MCF 10A (cell line): ENCODE measurements around the gene COBL. TPM values are rescaled to one million over a fixed set of nuclear protein-coding genes. Genes with fewer than 3 reads are reported as not detected.

ENCODE experiments used
- BruUV-seq: library from RNA; stranded (reverse); fragments of 400-500 nt; replicated peaks from 2 replicates; lab custom pipeline; 2021; lab: Mats Ljungman, UMichigan
- CTCF ChIA-PET: fragments of 300-600 bp; sonication (Branson Sonifier 250); formaldehyde crosslinking; extraction: SDS; loops from one replicate; lab custom pipeline; 2021; ENCODE audit warnings: antibody characterized with exemption, inconsistent platforms; lab: Yijun Ruan, JAX
- POLR2A ChIA-PET: fragments of 300-600, 350-650 bp; sonication (Branson Sonifier 250); formaldehyde crosslinking; extraction: SDS; loops from one replicate; lab custom pipeline; 2020; ENCODE audit warnings: antibody characterized with exemption, inconsistent platforms; lab: Yijun Ruan, JAX
- DNase-seq: peaks from one replicate; pipeline ENCODE4 v3.0.0-alpha.2; 2018; ENCODE audit not compliant: unreplicated experiment
- H3K27ac Mint-ChIP-seq: one replicate; pipeline ENCODE4 v1.8.0; 2022; ENCODE audit warnings: mild to moderate bottlenecking, low read depth, mixed read lengths; ENCODE audit not compliant: unreplicated experiment
- H3K27me3 Mint-ChIP-seq: one replicate; pipeline ENCODE4 v1.8.0; 2022; ENCODE audit warnings: mixed read lengths; ENCODE audit not compliant: insufficient read depth, unreplicated experiment
- H3K36me3 Mint-ChIP-seq: one replicate; pipeline ENCODE4 v1.8.0; 2022; ENCODE audit warnings: mild to moderate bottlenecking, moderate library complexity, mixed read lengths; ENCODE audit not compliant: insufficient read depth, unreplicated experiment
- H3K4me1 Mint-ChIP-seq: one replicate; pipeline ENCODE4 v1.8.0; 2022; ENCODE audit warnings: mixed read lengths; ENCODE audit not compliant: insufficient read depth, unreplicated experiment
- H3K4me3 Mint-ChIP-seq: one replicate; pipeline ENCODE4 v1.8.0; 2022; ENCODE audit warnings: mild to moderate bottlenecking, moderate library complexity, mixed read lengths; ENCODE audit not compliant: unreplicated experiment
- H3K9me3 Mint-ChIP-seq: one replicate; pipeline ENCODE4 v1.8.0; 2022; ENCODE audit warnings: mixed read lengths; ENCODE audit not compliant: unreplicated experiment
- CTCF ChIP-seq: fragments of 200-600 bp; IDR thresholded peaks from one replicate; pipeline ENCODE4 v1.8.0; 2022; ENCODE audit warnings: antibody characterized with exemption, mild to moderate bottlenecking; ENCODE audit not compliant: unreplicated experiment
- intact Hi-C: fragments of 100-400 bp; cut with micrococcal nuclease; formaldehyde crosslinking; loops from 2 replicates; pipeline ENCODE4 v1.14.1; 2022
- total RNA-seq: library from RNA; stranded (reverse); gene quantifications from 2 replicates; pipeline ENCODE4 v1.2.3, GENCODE V29; 2022

The COBL gene
- total RNA-seq, 1 experiment from 2014 or later: 12.3 TPM

GRCh38 chr7:50970092-50970491 is 346.5 kb downstream of the COBL start:
- Mint-ChIP-seq H3K27me3 (peaks cover 7% of the 10 kb centered on the region), H3K27ac (no peak overlapping the region), H3K9me3 (no peaks in the 10 kb centered on the region), H3K4me1 (no peaks in the 10 kb centered on the region), H3K36me3 (no peaks in the 10 kb centered on the region), H3K4me3 (no peak overlapping the region)
- DNase-seq: no peak
- no peak for TF ChIP-seq CTCF
- intact Hi-C loops: no loop called here
- CTCF ChIA-PET: interaction anchor here (0.5 kb wide), 1 partner anchor 21 kb away, joined by 7 read pairs; no protein-coding TSS in a partner anchor
- POLR2A ChIA-PET: no interaction called here
- no TSS peak for BruUV-seq
